Iris pigment epithelial cell (primary cell): ENCODE results near the gene RBM15B.

Experiments used
- DNase-seq: peaks from one replicate; pipeline ENCODE4 v3.0.0-alpha.2; 2011; ENCODE audit warnings: low read depth

Gene RBM15B

DNA sequence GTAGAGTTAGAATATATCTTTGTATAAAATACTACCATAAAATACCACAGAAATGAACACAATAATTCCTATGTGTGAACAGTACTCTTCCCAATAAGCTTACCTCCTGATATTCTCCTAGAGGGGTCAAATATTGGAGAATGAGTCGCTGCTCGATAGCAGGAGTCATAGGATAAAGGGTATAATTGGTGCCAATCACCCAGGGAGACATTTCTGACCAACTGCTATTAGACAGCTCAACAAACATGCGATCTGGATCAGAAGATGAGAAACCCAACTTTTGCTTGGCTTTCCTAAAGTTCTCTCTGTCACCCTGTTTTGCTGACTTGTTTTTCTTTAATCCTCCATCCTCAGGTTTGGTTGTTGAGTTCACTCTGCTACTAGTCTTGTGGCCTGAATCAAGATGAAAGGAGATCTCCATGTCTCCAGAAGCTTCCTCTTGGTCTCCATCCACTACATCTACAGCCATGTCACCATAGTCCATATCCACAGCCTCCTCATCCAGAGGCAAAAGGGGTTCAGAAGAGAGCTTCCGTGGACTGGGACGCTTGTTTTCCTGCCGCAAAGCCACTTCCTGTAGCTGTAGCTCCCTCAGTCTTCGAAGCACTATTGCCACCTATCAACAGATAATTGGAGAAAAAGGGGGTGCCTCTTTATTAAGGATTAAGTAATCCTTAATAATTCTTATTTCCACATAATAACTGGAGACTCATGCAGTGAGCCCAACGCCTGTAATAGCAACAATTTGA lies 50.4 kb downstream of the RBM15B start:
- DNase-seq, result no peak

DNA sequence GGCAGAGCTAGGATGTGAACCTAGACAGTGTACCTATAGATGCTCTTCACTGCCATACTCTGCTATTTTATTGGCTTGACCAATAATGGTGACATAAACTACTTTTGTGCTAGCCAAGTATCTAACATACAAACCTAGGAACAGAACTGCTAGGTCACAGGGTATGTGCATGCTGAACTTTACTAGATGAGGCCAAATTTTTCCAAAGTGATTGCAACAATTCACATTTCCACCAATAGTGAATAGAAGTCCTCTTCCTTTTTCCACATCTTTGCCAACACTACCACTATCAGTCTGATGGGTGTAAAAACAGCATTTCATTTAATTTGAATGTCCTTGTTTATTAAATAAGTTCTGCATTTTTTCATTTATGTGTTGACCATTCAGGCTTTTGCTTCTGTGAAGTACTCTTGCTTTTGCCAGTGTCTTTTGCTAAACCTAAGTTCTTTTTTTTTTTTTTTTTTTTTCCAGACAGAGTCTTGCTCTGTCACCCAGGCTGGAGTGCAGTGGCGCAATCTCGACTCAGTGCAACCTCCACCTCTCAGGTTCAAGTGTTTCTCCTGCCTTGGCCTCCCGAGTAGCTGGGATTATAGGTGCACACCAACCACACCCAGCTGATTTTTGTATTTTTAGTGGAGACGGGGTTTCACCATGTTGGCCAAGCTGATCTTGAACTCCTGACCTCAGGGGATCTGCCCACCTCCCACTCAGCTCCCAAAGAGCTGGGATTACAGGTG lies 54.6 kb downstream of the RBM15B start:
- DNase-seq, result no peak
